Femur (tissue), 1 donor: ENCODE results near the gene NBL1.

Source experiments
- DNase-seq: peaks from one replicate; pipeline ENCODE4 v3.0.0-alpha.2; 2017

The NBL1 gene

DNA sequence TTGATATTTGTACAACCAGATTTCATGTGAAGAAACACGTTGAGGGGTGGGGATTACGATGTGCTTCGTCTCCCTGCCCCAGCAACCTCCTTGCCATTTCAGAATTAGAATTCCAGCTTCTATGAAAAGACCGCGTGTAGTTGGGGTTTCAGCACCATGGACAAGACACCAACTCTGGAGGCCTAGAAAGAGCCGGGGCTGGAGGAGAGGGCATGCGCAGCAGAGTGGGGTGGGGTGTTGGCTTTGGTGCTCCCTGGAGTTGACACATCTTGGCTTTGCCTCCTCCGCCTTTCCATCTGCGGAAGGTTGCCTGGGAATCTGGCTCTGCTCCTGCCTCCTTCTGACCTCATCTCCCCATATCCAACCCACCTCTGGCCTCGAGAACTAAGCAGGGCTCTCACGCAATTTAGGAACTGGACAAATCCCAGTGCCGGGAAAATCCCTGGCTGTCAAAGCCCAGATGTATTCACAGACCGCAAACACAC is 32.4 kb downstream of the NBL1 start:
- peak; percentile 75 for DNase-seq

DNA sequence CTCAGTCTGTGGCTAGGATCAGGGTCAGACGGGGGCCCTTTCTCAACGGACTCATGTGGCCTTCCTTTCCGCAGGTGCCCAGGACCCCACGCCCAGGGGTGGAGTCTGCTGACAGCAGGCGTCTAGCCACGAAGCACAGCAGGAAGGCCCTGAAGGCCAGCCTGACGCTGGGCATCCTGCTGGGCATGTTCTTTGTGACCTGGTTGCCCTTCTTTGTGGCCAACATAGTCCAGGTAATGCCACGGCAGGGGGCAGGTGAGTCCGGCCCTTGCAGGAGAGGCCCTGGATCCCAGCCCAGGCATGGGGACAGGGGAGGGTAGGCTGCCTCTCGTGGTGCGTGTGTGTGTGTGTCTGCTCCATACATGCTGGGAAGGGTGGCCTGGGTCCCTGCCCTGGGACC is 34.4 kb downstream of the NBL1 start:
- DNase-seq, result no peak

GRCh38 chr1:19678931-19679453 is 34.9 kb downstream of the NBL1 start:
- no peak for DNase-seq

GRCh38 chr1:19679691-19680090 is 35.6 kb downstream of the NBL1 start:
- DNase-seq, result no peak

GRCh38 chr1:19680644-19681043 is 36.5 kb downstream of the NBL1 start:
- DNase-seq, result no peak

- DNase-seq, result no peak
Observed at GRCh38 chr1:19682257-19682656, 38.1 kb downstream of the NBL1 start.

- no peak for DNase-seq
Observed at GRCh38 chr1:19682901-19683300, 38.8 kb downstream of the NBL1 start.

DNA sequence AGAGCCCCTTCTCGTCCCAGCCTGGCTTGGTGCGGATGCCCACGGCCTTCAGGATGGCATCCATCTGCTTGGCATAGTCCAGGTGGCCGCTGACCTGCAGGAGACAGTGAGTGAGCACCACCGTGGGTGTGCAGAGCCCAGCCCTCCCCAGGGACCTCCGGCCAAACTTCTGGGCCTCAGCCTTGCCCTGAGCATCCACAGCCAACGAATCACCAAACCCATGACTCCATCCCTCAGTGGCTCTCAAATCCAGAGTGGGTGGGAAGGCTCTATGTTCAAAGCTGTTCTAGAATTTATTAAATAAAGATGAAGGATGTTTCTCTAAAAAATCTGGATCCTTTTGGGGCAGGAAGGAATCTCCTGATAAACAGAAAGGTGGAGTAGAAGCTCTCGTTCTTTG is 39.2 kb downstream of the NBL1 start:
- no peak for DNase-seq

- no peak for DNase-seq
Observed at GRCh38 chr1:19684677-19685076, 40.6 kb downstream of the NBL1 start.

DNA sequence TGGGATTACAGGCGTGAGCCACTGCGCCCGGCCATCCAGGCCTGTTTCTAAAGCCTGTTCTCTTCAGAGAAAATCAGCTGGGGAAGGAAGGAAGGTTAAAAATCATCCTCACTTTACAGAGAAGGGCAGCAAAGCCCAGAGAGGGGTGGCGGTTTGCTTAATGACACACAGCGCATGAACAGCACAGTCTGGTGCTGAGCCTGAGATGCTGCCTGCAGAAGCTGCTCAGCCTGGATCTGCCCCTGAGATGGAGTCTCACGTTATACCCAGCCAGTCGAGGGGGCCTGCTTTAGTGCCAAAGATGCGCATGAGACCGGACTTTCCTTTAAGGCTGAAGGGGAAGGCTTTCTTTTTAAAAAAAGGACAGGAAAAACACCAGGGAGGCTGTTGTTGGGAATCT is 41.9 kb downstream of the NBL1 start:
- no peak for DNase-seq

DNA sequence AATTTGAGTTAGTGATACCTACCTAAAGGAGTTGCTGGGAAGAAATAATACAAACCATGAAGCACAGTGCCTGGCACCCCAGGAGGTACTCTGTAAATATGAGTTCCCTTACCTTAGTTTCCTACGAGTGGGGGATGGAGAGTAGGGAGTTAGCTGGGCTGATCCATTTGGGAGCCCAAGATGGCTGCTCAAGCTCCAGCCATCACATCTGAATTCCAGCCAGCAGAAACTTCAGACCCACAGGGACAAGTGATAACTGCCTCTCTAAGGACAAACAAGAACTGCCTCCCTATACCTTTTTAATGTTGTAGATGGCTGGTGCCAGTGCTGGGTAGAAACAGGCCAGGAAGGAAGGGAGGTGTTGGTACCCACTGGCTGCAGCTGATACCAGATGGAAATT is 43.3 kb downstream of the NBL1 start:
- DNase-seq, result no peak

DNA sequence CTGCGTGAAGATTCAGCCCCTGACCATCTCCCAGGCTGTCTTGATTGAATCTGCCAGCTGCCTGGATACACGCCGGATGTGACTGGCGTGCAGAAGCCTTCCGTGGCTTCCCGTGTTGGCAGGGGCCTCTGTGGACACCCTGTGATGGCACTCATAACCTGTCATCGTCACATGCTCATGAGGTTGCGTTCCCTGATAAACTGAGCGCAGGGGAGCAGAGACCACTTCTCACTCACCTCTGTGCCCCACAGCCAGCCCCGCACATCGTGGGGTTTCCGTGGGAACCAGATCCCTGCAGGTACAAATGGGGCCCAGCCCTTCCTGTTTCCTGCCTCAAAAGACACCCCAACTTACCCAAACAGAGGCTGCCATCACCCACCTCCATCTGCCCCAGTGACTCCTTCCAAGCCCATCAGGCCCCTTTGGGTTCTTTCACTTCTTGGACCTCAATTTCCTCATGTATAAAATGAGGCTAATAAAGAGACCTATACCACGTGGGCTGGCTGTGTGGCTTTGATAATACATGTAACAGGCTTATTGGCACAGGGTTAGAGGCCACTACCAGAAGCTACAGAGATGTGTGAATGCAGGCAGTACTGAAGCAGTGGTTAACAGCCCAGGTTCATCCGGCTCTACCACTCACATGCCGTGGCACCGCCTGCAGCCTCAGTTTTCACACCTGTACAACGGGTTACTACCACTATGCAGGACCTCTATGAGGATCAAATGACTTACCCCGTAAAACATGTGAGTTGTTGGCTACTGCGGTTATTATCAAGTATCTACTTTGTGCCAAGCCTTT is 44.1 kb downstream of the NBL1 start:
- no peak for DNase-seq

DNA sequence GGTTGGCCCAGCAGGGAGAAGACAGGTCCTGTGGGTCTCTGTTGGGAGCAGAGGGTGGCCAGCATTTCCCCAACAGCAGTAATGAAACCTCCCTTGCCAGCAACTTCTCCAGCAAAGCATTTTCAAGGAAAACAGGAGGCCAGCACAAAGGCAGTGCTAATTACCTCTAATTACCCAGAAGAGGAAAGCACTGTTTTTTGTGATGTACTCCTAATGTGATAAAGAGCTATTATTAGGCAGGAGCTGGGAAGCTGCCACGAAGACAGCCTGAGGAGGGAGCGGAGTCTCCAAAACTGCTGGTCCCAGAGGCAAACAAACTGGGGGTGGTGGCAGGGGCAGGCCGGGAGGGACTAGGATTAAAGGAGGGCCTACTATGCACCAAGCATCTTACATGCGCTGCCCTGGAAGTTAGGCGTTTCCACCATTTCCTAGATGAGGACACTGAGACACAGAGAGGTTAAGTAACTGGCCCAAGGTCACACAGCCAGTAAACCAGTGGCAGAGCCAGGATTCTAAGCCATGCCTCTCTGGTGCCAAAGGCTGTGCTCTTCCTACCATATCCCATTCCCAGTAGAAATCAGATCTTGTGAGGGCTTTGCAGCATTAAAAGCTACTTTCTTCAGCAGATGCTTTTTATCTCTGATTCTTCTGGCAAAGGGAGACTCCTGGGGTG is 45.1 kb downstream of the NBL1 start:
- no peak for DNase-seq

DNA sequence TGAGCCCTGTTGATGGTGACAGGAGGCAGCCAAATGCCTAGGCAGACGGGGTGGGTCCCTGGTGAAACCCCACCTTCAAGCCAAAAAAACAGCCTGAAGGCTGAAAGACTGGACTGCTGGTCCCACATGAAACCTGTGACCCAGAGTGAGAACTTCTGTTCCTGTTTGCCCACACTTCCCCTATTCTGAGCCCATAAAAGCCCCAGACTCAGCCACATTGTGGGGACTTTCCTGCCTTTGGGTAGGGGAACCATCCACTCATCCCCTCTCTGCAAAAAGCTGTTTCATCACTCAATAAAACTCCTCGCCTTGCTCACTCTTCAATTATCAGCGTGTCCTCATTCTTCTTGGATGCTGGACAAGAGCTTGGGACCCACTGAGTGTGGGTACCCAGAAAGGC is 45.7 kb downstream of the NBL1 start:
- no peak for DNase-seq

DNA sequence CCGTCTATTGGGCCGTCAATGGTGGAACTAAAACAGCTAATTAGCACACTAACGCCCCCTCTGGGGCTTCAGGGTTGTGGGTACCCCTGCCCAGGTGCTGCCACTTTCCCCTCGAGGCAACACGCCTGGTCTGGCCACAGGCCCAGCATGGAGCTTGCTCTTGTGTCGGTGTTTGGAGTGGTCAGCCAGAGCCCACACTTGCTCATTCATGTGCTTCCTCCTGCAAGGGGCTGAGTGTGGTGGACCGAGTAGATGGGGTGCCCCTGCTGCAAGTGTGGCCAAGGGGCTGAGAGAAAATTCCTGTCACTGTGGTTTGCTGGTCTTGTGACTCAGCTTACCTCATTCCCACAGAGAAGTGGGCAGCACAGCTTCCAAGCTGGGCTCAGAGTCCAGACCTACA is 46.2 kb downstream of the NBL1 start:
- no peak for DNase-seq

DNA sequence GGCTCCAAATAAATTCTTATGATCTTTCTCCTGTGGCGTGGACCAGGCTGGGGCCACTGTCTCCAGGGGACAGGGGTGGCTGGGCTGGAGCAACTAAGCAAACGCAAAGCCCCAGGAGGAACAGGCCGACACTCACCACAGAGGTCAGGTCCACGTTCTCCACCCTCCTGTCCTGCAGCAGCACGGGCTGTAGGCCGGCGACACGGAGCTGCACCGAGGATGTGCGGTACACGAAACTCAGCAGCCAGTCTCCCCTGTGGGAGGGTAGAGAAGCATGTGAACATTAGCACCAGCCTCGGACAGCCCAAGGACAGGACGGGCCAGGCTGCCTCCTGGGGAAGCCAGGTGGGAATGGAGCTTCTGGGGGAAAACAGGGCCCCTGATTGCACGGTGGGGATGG is 50.2 kb downstream of the NBL1 start:
- no peak for DNase-seq

- no peak for DNase-seq
Observed at GRCh38 chr1:19695772-19696171, 51.7 kb downstream of the NBL1 start.

DNA sequence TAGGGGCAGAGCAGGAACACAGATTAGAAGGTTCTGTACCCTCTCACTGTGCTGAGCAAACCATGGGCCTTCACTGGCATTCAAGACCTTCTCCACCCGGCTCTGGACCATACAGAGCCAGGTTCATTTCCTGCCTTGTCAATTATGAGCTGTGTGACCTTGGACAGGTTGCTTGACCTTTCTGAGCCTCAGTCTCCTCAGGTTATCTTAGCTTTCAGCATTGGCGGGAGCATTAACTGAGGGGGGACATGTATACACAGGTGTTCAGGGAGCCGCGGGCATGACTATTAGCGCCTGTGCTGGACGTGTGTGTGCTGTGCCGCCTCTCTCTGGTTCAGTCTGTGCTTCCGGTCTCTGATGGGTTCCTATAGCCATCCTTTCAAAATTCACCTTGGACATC is 52.7 kb downstream of the NBL1 start:
- no peak for DNase-seq

GRCh38 chr1:19698181-19698580 is 54.1 kb downstream of the NBL1 start:
- DNase-seq, result no peak

- no peak for DNase-seq
Observed at GRCh38 chr1:19700079-19700777, 56.1 kb downstream of the NBL1 start.

- no peak for DNase-seq
Observed at GRCh38 chr1:19703280-19703679, 59.2 kb downstream of the NBL1 start.

DNA sequence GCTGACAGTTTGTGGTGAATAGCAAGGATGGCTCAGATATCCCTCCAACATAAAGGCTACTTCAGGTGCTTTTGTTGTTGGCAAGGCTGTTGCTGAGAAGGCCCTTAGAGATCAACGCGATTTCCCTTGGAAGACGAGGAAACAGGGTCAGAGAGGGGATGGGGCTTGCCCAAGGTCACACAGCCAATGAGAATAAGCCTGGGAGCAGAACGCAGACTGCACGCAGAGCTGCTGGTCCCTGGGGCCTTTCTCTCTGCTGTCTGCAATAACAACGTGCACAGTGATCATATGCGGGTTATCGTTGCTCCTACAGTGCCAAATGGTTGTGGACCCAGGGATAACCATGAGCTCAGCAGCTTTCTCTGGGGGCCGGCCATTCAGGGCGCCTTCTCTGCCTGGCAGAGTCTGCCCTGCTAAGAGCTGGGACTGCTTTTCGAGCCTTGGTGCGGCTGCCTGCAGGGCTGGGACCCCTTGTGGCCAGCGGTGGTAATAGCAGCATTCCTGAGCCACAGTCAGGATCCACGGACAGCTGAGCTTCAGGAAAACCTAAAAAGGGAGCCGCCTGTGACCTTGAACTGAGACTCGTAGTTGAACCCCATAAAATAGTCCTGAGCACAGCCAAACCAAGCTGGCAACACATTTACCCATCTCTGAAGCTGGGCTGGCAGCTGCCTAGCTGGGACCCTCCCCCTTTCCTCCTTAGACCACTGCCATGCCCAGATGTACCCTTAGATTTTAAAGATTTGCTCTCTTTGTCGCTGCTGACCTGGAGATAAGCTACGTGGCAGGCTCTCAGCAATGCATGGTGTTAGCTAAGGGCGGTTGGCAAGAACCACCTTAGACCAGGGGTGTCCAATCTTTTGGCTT is 60.4 kb downstream of the NBL1 start:
- DNase-seq, result peak; percentile 81

GRCh38 chr1:19705464-19705863 is 61.4 kb downstream of the NBL1 start:
- DNase-seq, result no peak
